Central memory CD8-positive, alpha-beta T cell (primary cell): ENCODE measurements around the gene PDZD2.
"Not testable (repeated sequence)": the region's sequence is repeated elsewhere in the genome, so short reads cannot be mapped to it uniquely, and the experiment has no call there.

Experiments
- ATAC-seq: fragments of 150-1000 bp; cut with Tn5 transposase; replicated peaks from 2 replicates; pipeline ENCODE4 v1.10.0; 2022; ENCODE audit warnings: mild to moderate bottlenecking, moderate FRiP score, moderate number of reproducible peaks; ENCODE audit not compliant: poor library complexity, severe bottlenecking; ENCODE audit errors: extremely low read depth
- DNase-seq, 2 donors: peaks; one replicate each; pipeline ENCODE4 v3.0.0; 2021; ENCODE audit warnings: low spot score in 2 of 2
- H3K27ac Mint-ChIP-seq: one replicate; pipeline ENCODE4 v1.8.0; 2022; ENCODE audit warnings: low read depth, mild to moderate bottlenecking, moderate library complexity, mixed read lengths
- H3K27me3 Mint-ChIP-seq: one replicate; pipeline ENCODE4 v1.8.0; 2022; ENCODE audit warnings: mixed read lengths
- H3K36me3 Mint-ChIP-seq: one replicate; pipeline ENCODE4 v1.8.0; 2022; ENCODE audit warnings: mild to moderate bottlenecking, moderate library complexity, mixed read lengths; ENCODE audit not compliant: insufficient read depth
- H3K4me1 Mint-ChIP-seq: one replicate; pipeline ENCODE4 v1.8.0; 2022; ENCODE audit warnings: mixed read lengths
- H3K4me3 Mint-ChIP-seq: one replicate; pipeline ENCODE4 v1.8.0; 2022; ENCODE audit warnings: mild to moderate bottlenecking, moderate library complexity, mixed read lengths
- H3K9me3 Mint-ChIP-seq: one replicate; pipeline ENCODE4 v1.8.0; 2022; ENCODE audit warnings: mixed read lengths

PDZD2 gene

GRCh38 chr5:31675472-31675871 is 36.5 kb downstream of the PDZD2 start:
- Mint-ChIP-seq H3K4me3 (no peak overlapping the region), H3K27me3 (no peaks in the 10 kb centered on the region), H3K27ac (no peak overlapping the region), H3K36me3 (no peaks in the 10 kb centered on the region), H3K9me3 (no peaks in the 10 kb centered on the region), H3K4me1 (no peaks in the 10 kb centered on the region)
- DNase-seq (no peak), ATAC-seq (no peak)

- ATAC-seq (no peak), DNase-seq (no peak)
- Mint-ChIP-seq H3K36me3 (no peaks in the 10 kb centered on the region), H3K27me3 (no peaks in the 10 kb centered on the region), H3K27ac (no peak overlapping the region), H3K9me3 (no peaks in the 10 kb centered on the region), H3K4me3 (no peak overlapping the region), H3K4me1 (no peaks in the 10 kb centered on the region)
These were observed 39.2 kb downstream of the PDZD2 start for GRCh38 chr5:31678180-31678579.

GRCh38 chr5:31680528-31680927 is 41.6 kb downstream of the PDZD2 start:
- ATAC-seq (no peak), DNase-seq (no peak)
- no peak overlapping the region for H3K4me3 Mint-ChIP-seq
- H3K27ac Mint-ChIP-seq, result no peak overlapping the region
- H3K4me1 Mint-ChIP-seq, result no peaks in the 10 kb centered on the region
- H3K27me3 Mint-ChIP-seq, result no peaks in the 10 kb centered on the region
- H3K36me3 Mint-ChIP-seq, result no peaks in the 10 kb centered on the region
- H3K9me3 Mint-ChIP-seq, result no peaks in the 10 kb centered on the region

GRCh38 chr5:31682025-31682424 is 43.1 kb downstream of the PDZD2 start:
- peaks cover 1% of the 10 kb centered on the region for H3K27me3 Mint-ChIP-seq
- no peak overlapping the region for H3K4me3 Mint-ChIP-seq
- no peaks in the 10 kb centered on the region for H3K9me3 Mint-ChIP-seq
- no peaks in the 10 kb centered on the region for H3K4me1 Mint-ChIP-seq
- DNase-seq, result no peak
- H3K36me3 Mint-ChIP-seq, result no peaks in the 10 kb centered on the region
- no peak overlapping the region for H3K27ac Mint-ChIP-seq
- ATAC-seq, result no peak

GRCh38 chr5:31682851-31683250 is 43.9 kb downstream of the PDZD2 start:
- Mint-ChIP-seq H3K27ac (no peak overlapping the region), H3K9me3 (no peaks in the 10 kb centered on the region), H3K36me3 (no peaks in the 10 kb centered on the region), H3K27me3 (peaks cover 10% of the 10 kb centered on the region), H3K4me3 (no peak overlapping the region), H3K4me1 (no peaks in the 10 kb centered on the region)
- DNase-seq (no peak), ATAC-seq (no peak)

- Mint-ChIP-seq H3K4me3 (no peak overlapping the region), H3K4me1 (no peaks in the 10 kb centered on the region), H3K36me3 (no peaks in the 10 kb centered on the region), H3K27ac (no peak overlapping the region), H3K27me3 (peaks cover 12% of the 10 kb centered on the region), H3K9me3 (no peaks in the 10 kb centered on the region)
- no peak for ATAC-seq
- no peak for DNase-seq
These were observed 49.7 kb downstream of the PDZD2 start for GRCh38 chr5:31688515-31689092.

- not testable (repeated sequence) for DNase-seq, H3K4me3 Mint-ChIP-seq, H3K27ac Mint-ChIP-seq, H3K9me3 Mint-ChIP-seq, ATAC-seq, H3K36me3 Mint-ChIP-seq, H3K4me1 Mint-ChIP-seq
- peaks cover 12% of the 10 kb centered on the region for H3K27me3 Mint-ChIP-seq
These were observed 52.5 kb downstream of the PDZD2 start for GRCh38 chr5:31691408-31691807.

- Mint-ChIP-seq H3K4me3 (no peak overlapping the region), H3K27me3 (peaks cover 4% of the 10 kb centered on the region), H3K4me1 (no peaks in the 10 kb centered on the region), H3K9me3 (no peaks in the 10 kb centered on the region), H3K27ac (no peak overlapping the region), H3K36me3 (no peaks in the 10 kb centered on the region)
- no peak for ATAC-seq
- DNase-seq, result no peak
These were observed 53.8 kb downstream of the PDZD2 start for GRCh38 chr5:31692561-31693221.

GRCh38 chr5:31698673-31699072 is 59.7 kb downstream of the PDZD2 start:
- Mint-ChIP-seq H3K27me3 (peaks cover 32% of the 10 kb centered on the region), H3K27ac (no peak overlapping the region), H3K36me3 (no peaks in the 10 kb centered on the region), H3K9me3 (no peaks in the 10 kb centered on the region), H3K4me3 (no peak overlapping the region), H3K4me1 (no peaks in the 10 kb centered on the region)
- DNase-seq (no peak), ATAC-seq (no peak)

GRCh38 chr5:31701642-31702299 is 62.8 kb downstream of the PDZD2 start:
- Mint-ChIP-seq H3K9me3 (no peaks in the 10 kb centered on the region), H3K27me3 (peaks cover 32% of the 10 kb centered on the region), H3K36me3 (no peaks in the 10 kb centered on the region), H3K4me3 (no peak overlapping the region), H3K27ac (no peak overlapping the region), H3K4me1 (no peaks in the 10 kb centered on the region)
- ATAC-seq (no peak), DNase-seq (no peak)

- ATAC-seq (no peak), DNase-seq (no peak)
- Mint-ChIP-seq H3K4me3 (no peak overlapping the region), H3K27ac (no peak overlapping the region), H3K27me3 (peaks cover 32% of the 10 kb centered on the region), H3K4me1 (no peaks in the 10 kb centered on the region), H3K36me3 (no peaks in the 10 kb centered on the region), H3K9me3 (no peaks in the 10 kb centered on the region)
These were observed 63.8 kb downstream of the PDZD2 start for GRCh38 chr5:31702712-31703111.

GRCh38 chr5:31703757-31704156 is 64.8 kb downstream of the PDZD2 start:
- no peak for DNase-seq
- no peak for ATAC-seq
- Mint-ChIP-seq H3K27ac (no peak overlapping the region), H3K9me3 (no peaks in the 10 kb centered on the region), H3K4me1 (no peaks in the 10 kb centered on the region), H3K36me3 (no peaks in the 10 kb centered on the region), H3K4me3 (no peak overlapping the region), H3K27me3 (peaks cover 32% of the 10 kb centered on the region)

GRCh38 chr5:31706186-31706585 is 67.3 kb downstream of the PDZD2 start:
- Mint-ChIP-seq H3K9me3 (no peaks in the 10 kb centered on the region), H3K27ac (no peak overlapping the region), H3K36me3 (no peaks in the 10 kb centered on the region), H3K27me3 (peaks cover 20% of the 10 kb centered on the region), H3K4me1 (no peaks in the 10 kb centered on the region), H3K4me3 (no peak overlapping the region)
- ATAC-seq (no peak), DNase-seq (no peak)
